Fibroblast of lung (primary cell): ENCODE measurements around the gene TOR1AIP2. TPM values are rescaled to one million over a fixed set of nuclear protein-coding genes. Genes with fewer than 3 reads are reported as not detected.
"Not testable (repeated sequence)": the region's sequence is repeated elsewhere in the genome, so short reads cannot be mapped to it uniquely, and the experiment has no call there.

Experiments used
- DNase-seq, 2 donors: peaks; one replicate each; pipeline versions ENCODE4 v3.0.0 to v3.0.0-alpha.2; 2010; ENCODE audit warnings: low read depth in 2 of 2
- H2AFZ ChIP-seq: 2 replicates; pipeline ENCODE4 v1.5.1; 2012; ENCODE audit warnings: low read length, control low read depth, inconsistent platforms
- H3K27ac ChIP-seq: 2 replicates; pipeline ENCODE4 v1.5.1; 2011; ENCODE audit warnings: low read length, control low read depth; ENCODE audit not compliant: insufficient read depth
- H3K27me3 ChIP-seq: 2 replicates; pipeline ENCODE4 v1.5.1; 2011; ENCODE audit warnings: mild to moderate bottlenecking, low read length; ENCODE audit not compliant: control insufficient read depth, insufficient read depth
- H3K36me3 ChIP-seq: 2 replicates; pipeline ENCODE4 v1.5.1; 2011; ENCODE audit warnings: low read length; ENCODE audit not compliant: control insufficient read depth, insufficient read depth
- H3K4me1 ChIP-seq: 2 replicates; pipeline ENCODE4 v1.5.1; 2011; ENCODE audit warnings: low read length; ENCODE audit not compliant: control insufficient read depth, insufficient read depth; ENCODE audit errors: extremely low read depth
- H3K4me2 ChIP-seq: 2 replicates; pipeline ENCODE4 v1.5.1; 2011; ENCODE audit warnings: low read length, control low read depth; ENCODE audit not compliant: insufficient read depth; ENCODE audit errors: extremely low read depth
- H3K4me3 ChIP-seq, 4 experiments: fragments of 200-600 bp in 1 of 4; sonication (generic) in 1 of 4; replicated peaks in 1 of 4; 2 replicates each; pipeline ENCODE4 v1.5.1; 2011 to 2016; ENCODE audit warnings: low read length in 4 of 4, low read depth in 3 of 4, mild to moderate bottlenecking in 3 of 4, control low read depth in 2 of 4, inconsistent platforms in 1 of 4, mixed read lengths in 1 of 4; ENCODE audit not compliant: insufficient read depth in 1 of 4; ENCODE audit errors: control extremely low read depth in 1 of 4
- H3K79me2 ChIP-seq: 2 replicates; pipeline ENCODE4 v1.5.1; 2012; ENCODE audit warnings: mild to moderate bottlenecking, low read length, inconsistent platforms; ENCODE audit not compliant: control insufficient read depth, insufficient read depth
- H3K9ac ChIP-seq: 2 replicates; pipeline ENCODE4 v1.5.1; 2011; ENCODE audit warnings: mild to moderate bottlenecking, low read length, control low read depth; ENCODE audit not compliant: insufficient read depth
- H3K9me3 ChIP-seq: 2 replicates; pipeline ENCODE4 v1.5.1; 2012; ENCODE audit warnings: low read depth, low read length; ENCODE audit not compliant: control insufficient read depth, insufficient read depth
- H4K20me1 ChIP-seq: 2 replicates; pipeline ENCODE4 v1.5.1; 2011; ENCODE audit warnings: low read length; ENCODE audit not compliant: control insufficient read depth, insufficient read depth; ENCODE audit errors: extremely low read depth
- EZH2 ChIP-seq: IDR thresholded peaks from 2 replicates; pipeline ENCODE4 v1.5.1; 2012; ENCODE audit warnings: low read length, control low read depth, mild to moderate bottlenecking; ENCODE audit errors: missing control alignments
- polyA plus RNA-seq, 2 donors: library from polyadenylated mRNA; depleted of rRNA in 1 of 2; stranded (reverse) in 1 of 2; unstranded in 1 of 2; fragments of >200 nt; gene quantifications; 2 replicates each; pipeline ENCODE4 v1.2.1, GENCODE V29; 2011 to 2012; ENCODE audit warnings: missing spikeins in 1 of 2
- total RNA-seq: library from RNA; depleted of rRNA; stranded (reverse); fragments of >200 nt; gene quantifications from 2 replicates; pipeline ENCODE4 v1.2.1, GENCODE V29; 2014
- TF ChIP-seq, protein P1 (sequence below), 2 donors: IDR thresholded peaks in 1 of 2; conservative IDR thresholded peaks in 1 of 2; 1 replicate in 1 of 2; 2 replicates in 1 of 2; pipeline ENCODE4 v1.5.1; 2011 to 2012; ENCODE audit warnings: low read length in 2 of 2, control low read depth in 1 of 2, inconsistent platforms in 1 of 2, low read depth in 1 of 2, mild to moderate bottlenecking in 1 of 2

Gene TOR1AIP2
- total and polyA plus RNA-seq, 2 donors (not counting 1 experiment from before 2014, with no cell fraction given), result 78.9 to 81.9 TPM

DNA sequence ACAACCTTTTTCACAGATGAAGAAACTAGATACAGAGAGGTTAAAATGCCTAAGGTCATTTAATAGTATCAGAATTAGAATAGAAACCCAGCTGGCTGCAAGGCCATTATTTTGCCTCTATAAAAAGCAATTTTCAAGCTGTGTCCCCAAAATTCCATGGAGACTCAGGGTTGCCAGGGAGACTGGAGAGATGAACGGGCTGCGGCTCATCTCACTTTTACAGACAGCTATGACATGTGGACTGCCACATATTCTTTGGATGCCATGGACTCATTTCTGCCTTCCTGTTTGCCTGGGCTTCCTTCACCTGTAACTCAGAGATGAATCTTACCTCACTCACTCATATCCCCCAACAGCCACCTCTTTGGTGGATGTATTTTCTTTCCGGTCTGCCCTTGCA is 17.0 kb downstream of the TOR1AIP2 start:
- no peak overlapping the region for H3K4me3 ChIP-seq
- no peak overlapping the region for H3K4me2 ChIP-seq
- H3K9me3 ChIP-seq, result no peaks in the 10 kb centered on the region
- no peak for TF ChIP-seq EZH2
- TF ChIP-seq, protein P1, sequence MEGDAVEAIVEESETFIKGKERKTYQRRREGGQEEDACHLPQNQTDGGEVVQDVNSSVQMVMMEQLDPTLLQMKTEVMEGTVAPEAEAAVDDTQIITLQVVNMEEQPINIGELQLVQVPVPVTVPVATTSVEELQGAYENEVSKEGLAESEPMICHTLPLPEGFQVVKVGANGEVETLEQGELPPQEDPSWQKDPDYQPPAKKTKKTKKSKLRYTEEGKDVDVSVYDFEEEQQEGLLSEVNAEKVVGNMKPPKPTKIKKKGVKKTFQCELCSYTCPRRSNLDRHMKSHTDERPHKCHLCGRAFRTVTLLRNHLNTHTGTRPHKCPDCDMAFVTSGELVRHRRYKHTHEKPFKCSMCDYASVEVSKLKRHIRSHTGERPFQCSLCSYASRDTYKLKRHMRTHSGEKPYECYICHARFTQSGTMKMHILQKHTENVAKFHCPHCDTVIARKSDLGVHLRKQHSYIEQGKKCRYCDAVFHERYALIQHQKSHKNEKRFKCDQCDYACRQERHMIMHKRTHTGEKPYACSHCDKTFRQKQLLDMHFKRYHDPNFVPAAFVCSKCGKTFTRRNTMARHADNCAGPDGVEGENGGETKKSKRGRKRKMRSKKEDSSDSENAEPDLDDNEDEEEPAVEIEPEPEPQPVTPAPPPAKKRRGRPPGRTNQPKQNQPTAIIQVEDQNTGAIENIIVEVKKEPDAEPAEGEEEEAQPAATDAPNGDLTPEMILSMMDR (conservative IDR thresholded peaks at IDR 0.05 in 1 of 2, IDR thresholded peaks at IDR 0.05 in 1 of 2; ENCODE audit: low read depth in 1 of 2, low read length in 2 of 2), result no peak
- no peaks in the 10 kb centered on the region for H4K20me1 ChIP-seq
- no peaks in the 10 kb centered on the region for H3K4me1 ChIP-seq
- H3K27ac ChIP-seq, result no peak overlapping the region
- no peak overlapping the region for H2AFZ ChIP-seq
- no peak for DNase-seq
- H3K27me3 ChIP-seq, result no peaks in the 10 kb centered on the region
- H3K9ac ChIP-seq, result no peak overlapping the region
- H3K79me2 ChIP-seq, result peaks cover 7% of the 10 kb centered on the region
- H3K36me3 ChIP-seq, result peaks cover 5% of the 10 kb centered on the region

DNA sequence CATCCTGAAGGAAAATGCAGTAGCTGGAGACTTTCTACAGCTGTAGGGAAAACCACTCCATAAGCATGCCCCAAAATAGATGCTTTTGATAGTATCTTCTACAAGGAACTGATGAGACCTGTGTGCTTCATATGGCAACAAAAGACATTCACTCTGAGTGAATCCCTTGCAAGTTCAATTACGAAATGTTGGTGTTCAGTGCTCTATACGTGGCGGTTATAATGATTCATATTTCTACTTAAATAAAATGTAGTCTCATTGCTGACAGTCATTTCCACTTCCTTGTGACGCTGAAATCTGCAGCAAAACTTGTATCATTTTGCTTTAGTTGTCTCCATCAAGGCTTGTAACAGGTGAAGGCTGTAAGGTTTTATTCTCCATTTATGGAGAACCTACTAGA is 20.6 kb downstream of the TOR1AIP2 start:
- Histone ChIP-seq H3K79me2 (no peaks in the 10 kb centered on the region), H4K20me1 (no peaks in the 10 kb centered on the region), H3K27me3 (no peaks in the 10 kb centered on the region), H3K27ac (no peak overlapping the region), H3K4me3 (no peak overlapping the region), H3K9me3 (no peaks in the 10 kb centered on the region), H2AFZ (no peak overlapping the region), H3K9ac (no peak overlapping the region), H3K4me2 (no peak overlapping the region), H3K36me3 (no peaks in the 10 kb centered on the region), H3K4me1 (no peaks in the 10 kb centered on the region)
- no peak for DNase-seq
- TF ChIP-seq, protein P1 (conservative IDR thresholded peaks at IDR 0.05 in 1 of 2, IDR thresholded peaks at IDR 0.05 in 1 of 2; ENCODE audit: low read depth in 1 of 2, low read length in 2 of 2), result no peak
- TF ChIP-seq EZH2, result no peak

DNA sequence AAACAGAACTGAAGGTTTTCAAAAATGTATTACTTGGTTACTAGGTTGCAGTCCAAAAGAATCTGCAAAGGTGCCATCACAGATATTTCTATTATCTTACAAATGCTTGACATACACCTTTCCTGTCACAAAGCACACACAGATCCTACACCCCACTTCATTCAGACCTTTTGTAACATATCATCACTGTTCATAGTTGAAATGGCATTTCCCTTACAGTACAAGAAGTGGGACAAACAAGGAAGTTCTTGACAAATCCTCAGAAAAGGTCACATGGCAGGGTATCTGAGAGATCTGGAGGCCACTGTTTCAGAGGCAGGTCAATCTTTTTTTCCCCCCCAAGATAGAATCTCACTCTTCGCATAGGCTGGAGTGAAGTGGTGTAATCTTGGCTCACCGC is 21.3 kb downstream of the TOR1AIP2 start:
- no peak for TF ChIP-seq EZH2
- TF ChIP-seq, protein P1 (conservative IDR thresholded peaks at IDR 0.05 in 1 of 2, IDR thresholded peaks at IDR 0.05 in 1 of 2; ENCODE audit: low read depth in 1 of 2, low read length in 2 of 2), result no peak
- Histone ChIP-seq H3K27ac (no peak overlapping the region), H3K4me2 (no peak overlapping the region), H3K27me3 (no peaks in the 10 kb centered on the region), H3K79me2 (no peaks in the 10 kb centered on the region), H3K4me1 (no peaks in the 10 kb centered on the region), H4K20me1 (no peaks in the 10 kb centered on the region), H3K9me3 (no peaks in the 10 kb centered on the region), H3K36me3 (no peaks in the 10 kb centered on the region), H3K4me3 (no peak overlapping the region), H2AFZ (no peak overlapping the region), H3K9ac (no peak overlapping the region)
- no peak for DNase-seq

DNA sequence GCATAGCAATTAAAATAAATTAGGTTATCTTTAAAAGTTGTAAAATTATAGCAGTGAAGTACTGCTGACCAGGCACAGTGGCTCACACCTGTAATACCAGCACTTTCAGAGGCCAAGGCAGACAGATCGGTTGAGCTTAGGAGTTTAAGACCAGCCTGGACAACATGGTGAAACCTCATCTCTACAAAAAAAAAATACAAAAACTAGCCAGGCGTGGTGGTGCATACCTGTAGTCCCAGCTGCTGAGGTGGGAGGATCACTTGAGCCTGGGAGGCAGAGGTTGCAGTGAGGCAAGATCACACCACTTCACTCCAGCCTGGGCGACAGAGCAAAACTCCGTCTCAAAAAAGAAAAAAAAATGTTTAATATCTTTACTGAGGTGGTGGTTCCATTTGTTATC is 21.8 kb downstream of the TOR1AIP2 start:
- not testable (repeated sequence) for H3K4me1 ChIP-seq, H2AFZ ChIP-seq, H3K79me2 ChIP-seq, H3K9ac ChIP-seq, H3K4me3 ChIP-seq, DNase-seq, H3K36me3 ChIP-seq, H3K27ac ChIP-seq, H4K20me1 ChIP-seq, H3K9me3 ChIP-seq, H3K4me2 ChIP-seq, H3K27me3 ChIP-seq
